B cell (primary cell): ENCODE data around the gene UBASH3B. TPM values are rescaled to one million over a fixed set of nuclear protein-coding genes. Genes with fewer than 3 reads are reported as not detected.

Source experiments
- ATAC-seq: fragments of 200-7000 bp; cut with Tn5 transposase; one replicate; pipeline ENCODE4 v1.10.0; 2021; ENCODE audit warnings: low read depth, mild to moderate bottlenecking, moderate number of reproducible peaks, moderate library complexity
- CTCF ChIA-PET: fragments of 350-600 bp; sonication (Branson Sonifier 250); formaldehyde crosslinking; loops from one replicate; lab custom pipeline; 2021; ENCODE audit warnings: antibody characterized with exemption, inconsistent platforms; lab: Charles Lee
- POLR2A ChIA-PET: fragments of 350-600 bp; sonication (Branson Sonifier 250); formaldehyde crosslinking; loops from one replicate; lab custom pipeline; 2021; ENCODE audit warnings: antibody characterized with exemption; lab: Charles Lee
- DNase-seq: peaks from one replicate; pipeline ENCODE4 v3.0.0; 2013
- H2AFZ ChIP-seq: 2 replicates; pipeline ENCODE4 v1.6.1; 2012; ENCODE audit warnings: mild to moderate bottlenecking, low read depth, low read length; ENCODE audit not compliant: insufficient read depth, poor library complexity, severe bottlenecking
- H3K27ac ChIP-seq, 2 donors: 1 replicate in 1 of 2; 2 replicates in 1 of 2; pipeline ENCODE4 v1.5.1; 2012 to 2013; ENCODE audit warnings: low read length in 2 of 2, mild to moderate bottlenecking in 2 of 2, moderate library complexity in 1 of 2
- H3K27me3 ChIP-seq, 4 experiments: fragments of 200-600 bp in 1 of 4; sonication (generic) in 1 of 4; replicated peaks in 1 of 4; 1 replicate in 2 of 4; 2 replicates in 2 of 4; pipeline versions ENCODE4 v1.6.1 to v1.7.0; 2013 to 2016; ENCODE audit warnings: low read length in 3 of 4, mild to moderate bottlenecking in 2 of 4, mixed read lengths in 1 of 4, moderate library complexity in 1 of 4; ENCODE audit not compliant: insufficient read depth in 4 of 4, control insufficient read depth in 3 of 4; ENCODE audit errors: control extremely low read depth in 1 of 4
- H3K36me3 ChIP-seq, 2 experiments: replicated peaks in 1 of 2; 1 replicate in 1 of 2; 2 replicates in 1 of 2; pipeline versions ENCODE4 v1.6.1 to v1.7.1; 2013; ENCODE audit warnings: low read length in 1 of 2; ENCODE audit not compliant: insufficient read depth in 2 of 2, control insufficient read depth in 1 of 2; ENCODE audit errors: control extremely low read depth in 1 of 2, extremely low read depth in 1 of 2
- H3K4me1 ChIP-seq, 2 donors: fragments of 200-600 bp in 1 of 2; sonication (generic) in 1 of 2; 1 replicate in 1 of 2; 2 replicates in 1 of 2; pipeline versions ENCODE4 v1.5.1 to v1.6.1; 2013 to 2017; ENCODE audit warnings: low read length in 2 of 2; ENCODE audit not compliant: control insufficient read depth in 2 of 2, insufficient read depth in 2 of 2
- H3K4me2 ChIP-seq: replicated peaks from 2 replicates; pipeline ENCODE3; 2012; ENCODE audit warnings: mild to moderate bottlenecking, low read depth, low read length; ENCODE audit not compliant: poor library complexity, severe bottlenecking
- H3K4me3 ChIP-seq, 5 experiments: fragments of 200-600 bp in 1 of 5; sonication (generic) in 1 of 5; 1 replicate in 3 of 5; 2 replicates in 2 of 5; pipeline versions ENCODE4 v1.5.1 to v1.7.0; 2011 to 2016; ENCODE audit warnings: low read length in 4 of 5, mild to moderate bottlenecking in 4 of 5, low read depth in 2 of 5, control low read depth in 1 of 5, moderate library complexity in 1 of 5; ENCODE audit not compliant: insufficient read depth in 1 of 5; ENCODE audit errors: control extremely low read depth in 1 of 5, extremely low read depth in 1 of 5
- H3K79me2 ChIP-seq: fragments of 200-600 bp; sonication (generic); one replicate; pipeline ENCODE4 v1.6.0; 2016; ENCODE audit warnings: low read length; ENCODE audit not compliant: control insufficient read depth, insufficient read depth
- H3K9ac ChIP-seq: fragments of 200-600 bp; sonication (generic); 2 replicates; pipeline ENCODE4 v1.6.1; 2017; ENCODE audit warnings: mild to moderate bottlenecking, low read length, moderate library complexity
- H3K9me3 ChIP-seq, 3 donors: one replicate each; pipeline versions ENCODE4 v1.6.1 to v1.7.1; 2013; ENCODE audit warnings: low read length in 2 of 3; ENCODE audit not compliant: control insufficient read depth in 2 of 3, insufficient read depth in 1 of 3; ENCODE audit errors: control extremely low read depth in 1 of 3
- H4K20me1 ChIP-seq: 2 replicates; pipeline ENCODE4 v1.6.0; 2012; ENCODE audit warnings: mild to moderate bottlenecking, low read length; ENCODE audit not compliant: insufficient read depth, control insufficient read depth, poor library complexity, severe bottlenecking
- H3K27ac Mint-ChIP-seq: one replicate; pipeline ENCODE4 v1.8.0; 2021; ENCODE audit warnings: mixed read lengths
- H3K27me3 Mint-ChIP-seq: one replicate; pipeline ENCODE4 v1.8.0; 2021; ENCODE audit warnings: mixed read lengths
- H3K4me1 Mint-ChIP-seq: one replicate; pipeline ENCODE4 v1.8.0; 2021; ENCODE audit warnings: mixed read lengths
- H3K4me3 Mint-ChIP-seq: one replicate; pipeline ENCODE4 v1.8.0; 2021; ENCODE audit warnings: mixed read lengths
- H3K9me3 Mint-ChIP-seq: one replicate; pipeline ENCODE4 v1.8.0; 2022; ENCODE audit warnings: mixed read lengths; ENCODE audit not compliant: insufficient read depth
- CTCF ChIP-seq: fragments of 200-600 bp; IDR thresholded peaks from one replicate; pipeline ENCODE4 v1.8.0; 2022; ENCODE audit warnings: antibody characterized with exemption, mild to moderate bottlenecking
- EZH2 ChIP-seq: IDR thresholded peaks from 2 replicates; pipeline ENCODE4 v1.6.1; 2012; ENCODE audit warnings: borderline replicate concordance, low read depth, mild to moderate bottlenecking, moderate library complexity, low read length; ENCODE audit not compliant: insufficient read depth, poor library complexity, severe bottlenecking
- WGBS: methylation state at CpG from one replicate; pipeline ENCODE4 v1.1.5; 2013; ENCODE audit warnings: missing lambda C conversion rate; ENCODE audit not compliant: insufficient coverage; 5-methylcytosine and 5-hydroxymethylcytosine counted together
- intact Hi-C: fragments of 100-400 bp; cut with micrococcal nuclease; formaldehyde crosslinking; loops from one replicate; pipeline ENCODE4 v1.10.0; 2022
- polyA plus RNA-seq: library from polyadenylated mRNA; depleted of rRNA; stranded (reverse); fragments of >200 nt; gene quantifications from 2 replicates; pipeline ENCODE4 v1.2.3, GENCODE V29; 2012
- total RNA-seq, 2 donors: library from RNA; stranded (reverse); fragments of 120-200 nt in 1 of 2; gene quantifications; 1 replicate in 1 of 2; 2 replicates in 1 of 2; pipeline versions ENCODE4 v1.2.3 to v1.2.4, GENCODE V29; 2013 to 2022

Gene UBASH3B
- total and polyA plus RNA-seq, 2 donors (not counting 1 experiment from before 2014, with no cell fraction given) = 2.3 to 3.6 TPM

DNA sequence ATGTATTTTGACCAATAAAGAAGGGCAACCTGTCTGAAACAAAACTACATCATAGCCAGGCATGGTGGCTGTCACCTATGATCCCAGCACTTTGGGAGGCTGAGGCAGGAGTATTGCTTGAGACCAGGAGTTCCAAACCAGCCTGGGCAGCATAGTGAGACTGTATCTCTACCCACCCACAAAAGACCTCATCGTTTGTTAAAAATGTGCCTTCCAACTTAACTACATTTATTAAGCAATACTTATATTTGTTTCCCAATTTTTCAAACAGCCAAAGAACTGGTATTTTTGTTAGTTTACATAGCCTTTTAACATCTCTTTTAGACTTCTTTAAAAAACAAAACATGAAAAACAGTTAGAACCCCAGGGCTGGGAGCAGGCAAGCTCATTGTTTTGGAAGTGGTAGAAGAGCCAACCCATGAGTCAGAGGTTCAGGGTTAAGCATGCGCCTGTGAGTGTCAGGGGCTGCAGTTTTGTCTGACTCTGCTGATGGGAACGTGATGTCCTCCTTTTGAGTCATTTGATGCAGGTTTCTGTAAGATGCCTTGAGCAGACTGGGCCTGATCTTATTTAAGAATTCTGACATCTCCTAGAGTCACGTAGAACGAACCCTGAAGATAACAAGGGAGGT, 128.9 kb downstream of the UBASH3B start:
- Mint-ChIP-seq H3K4me3 (no peak overlapping the region), H3K9me3 (no peaks in the 10 kb centered on the region), H3K4me1 (no peaks in the 10 kb centered on the region), H3K27me3 (no peaks in the 10 kb centered on the region), H3K27ac (no peak overlapping the region)
- ATAC-seq (no peak), DNase-seq (no peak)
- Histone ChIP-seq H3K9ac (no peak overlapping the region), H3K4me1 (no peaks in the 10 kb centered on the region), H3K4me2 (no peak overlapping the region), H2AFZ (no peak overlapping the region), H3K79me2 (no peaks in the 10 kb centered on the region), H3K27me3 (no peaks in the 10 kb centered on the region), H3K36me3 (peaks cover 0 to 8% of the 10 kb centered on the region in 2 experiments), H3K4me3 (no peak overlapping the region), H3K9me3 (no peaks in the 10 kb centered on the region), H3K27ac (no peak overlapping the region), H4K20me1 (no peaks in the 10 kb centered on the region)
- ChIA-PET CTCF (interaction anchor here (4.9 to 8.7 kb wide), 3 partner anchors 68 to 207 kb away, joined by 40 to 240 read pairs (median 75); no protein-coding TSS in a partner anchor), POLR2A (interaction anchor here (0.6 kb wide), 1 partner anchor 172 kb away, joined by 3 read pairs; no protein-coding TSS in a partner anchor)
- 89% methylated on average over 4 of the region's 5 CpGs for WGBS
- intact Hi-C loops = no loop called here
- TF ChIP-seq CTCF (no peak), EZH2 (no peak)

- Histone ChIP-seq H3K9ac (no peak overlapping the region), H3K4me3 (no peak overlapping the region), H3K79me2 (no peaks in the 10 kb centered on the region), H3K36me3 (peaks cover 0 to 6% of the 10 kb centered on the region in 2 experiments), H2AFZ (no peak overlapping the region), H3K4me2 (no peak overlapping the region), H3K4me1 (no peaks in the 10 kb centered on the region), H3K27ac (no peak overlapping the region), H3K27me3 (no peaks in the 10 kb centered on the region), H4K20me1 (no peaks in the 10 kb centered on the region), H3K9me3 (no peaks in the 10 kb centered on the region)
- ATAC-seq = no peak
- 87% methylated on average over 5 of the region's 13 CpGs for WGBS
- Mint-ChIP-seq H3K4me1 (no peaks in the 10 kb centered on the region), H3K4me3 (no peak overlapping the region), H3K27ac (no peak overlapping the region), H3K27me3 (no peaks in the 10 kb centered on the region), H3K9me3 (no peaks in the 10 kb centered on the region)
- TF ChIP-seq CTCF (no peak), EZH2 (no peak)
- ChIA-PET POLR2A (no interaction called here), CTCF (interaction anchor here (6.5 to 8.7 kb wide), 2 partner anchors 153 to 207 kb away, joined by 75 to 240 read pairs; no protein-coding TSS in a partner anchor)
- no peak for DNase-seq
- intact Hi-C loops = no loop called here
These were observed 129.6 kb downstream of the UBASH3B start for GRCh38 chr11:122785031-122785541.
